ACC112 (cell line): ENCODE measurements around the gene NKD1.
A peak's percentile ranks its signal among the peaks of the same experiment; 100 is the strongest.

Experiments
- H2AFZ ChIP-seq: fragments of 200-600 bp; sonication (generic); one replicate; pipeline ENCODE4 v1.6.0; 2017; ENCODE audit warnings: antibody characterized with exemption, low read length; ENCODE audit not compliant: unreplicated experiment
- H3K27ac ChIP-seq: fragments of 200-600 bp; sonication (generic); 2 replicates; pipeline ENCODE4 v1.5.1; 2014; ENCODE audit warnings: low read depth, mild to moderate bottlenecking, antibody characterized with exemption, low read length, moderate library complexity
- H3K27me3 ChIP-seq: fragments of 200-600 bp; sonication (generic); 2 replicates; pipeline ENCODE4 v1.6.1; 2014; ENCODE audit warnings: mild to moderate bottlenecking, antibody characterized with exemption, low read length, moderate library complexity, mixed read lengths; ENCODE audit not compliant: insufficient read depth
- H3K36me3 ChIP-seq: fragments of 200-600 bp; sonication (generic); 2 replicates; pipeline ENCODE4 v1.6.1; 2016; ENCODE audit warnings: mild to moderate bottlenecking, antibody characterized with exemption, low read length, moderate library complexity, mixed read lengths; ENCODE audit not compliant: insufficient read depth
- H3K4me1 ChIP-seq: fragments of 200-600 bp; sonication (generic); one replicate; pipeline ENCODE4 v1.6.1; 2016; ENCODE audit warnings: low read length, mixed read lengths; ENCODE audit not compliant: insufficient read depth, unreplicated experiment, control insufficient read depth
- H3K4me3 ChIP-seq: fragments of 200-600 bp; sonication (generic); 2 replicates; pipeline ENCODE4 v1.5.1; 2014; ENCODE audit warnings: mild to moderate bottlenecking, low read depth, low read length
- H3K79me2 ChIP-seq: fragments of 200-600 bp; sonication (generic); one replicate; pipeline ENCODE4 v1.6.0; 2016; ENCODE audit warnings: low read length; ENCODE audit not compliant: control insufficient read depth, unreplicated experiment, insufficient read depth

Gene NKD1

GRCh38 chr16:50580180-50580798, 32.1 kb downstream of the NKD1 start:
- Histone ChIP-seq H3K36me3 (no peaks in the 10 kb centered on the region), H3K27ac (no peak overlapping the region), H3K4me1 (peaks cover 6% of the 10 kb centered on the region), H3K79me2 (no peaks in the 10 kb centered on the region), H2AFZ (no peak overlapping the region), H3K27me3 (0 out of 2 replicates have a peak, but pooled peaks cover 9% of the 10 kb centered on the region), H3K4me3 (no peak overlapping the region)

DNA sequence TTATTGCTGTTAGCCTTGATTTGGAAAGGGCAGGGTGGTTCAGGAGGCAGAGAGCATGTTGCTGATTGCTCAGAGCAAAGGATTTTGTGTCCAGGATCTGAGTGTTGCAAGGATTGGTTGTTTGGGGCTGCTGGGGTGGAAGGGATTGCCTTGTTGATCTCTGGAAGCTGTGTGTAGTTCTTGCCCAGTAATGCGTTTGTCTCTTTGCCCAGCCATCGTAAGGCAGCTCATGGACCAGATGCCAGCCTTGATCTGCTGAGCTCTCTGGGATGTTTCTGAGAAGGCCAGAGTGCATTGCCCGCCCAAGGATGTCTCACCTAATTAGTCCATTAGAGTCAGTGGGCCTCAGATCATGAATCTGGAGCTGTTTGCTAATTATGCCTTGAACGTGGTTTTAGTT, 33.6 kb downstream of the NKD1 start:
- no peaks in the 10 kb centered on the region for H3K79me2 ChIP-seq
- no peak overlapping the region for H3K27ac ChIP-seq
- no peaks in the 10 kb centered on the region for H3K36me3 ChIP-seq
- H3K4me3 ChIP-seq = no peak overlapping the region
- H3K4me1 ChIP-seq = peaks cover 6% of the 10 kb centered on the region
- no peak overlapping the region for H2AFZ ChIP-seq
- peaks cover 21% of the 10 kb centered on the region; the same call in 1 of the 2 replicates for H3K27me3 ChIP-seq

- H3K4me1 ChIP-seq = peaks cover 6% of the 10 kb centered on the region
- H3K27me3 ChIP-seq = peaks cover 27% of the 10 kb centered on the region; the same call in 1 of the 2 replicates
These were observed 35.0 kb downstream of the NKD1 start for GRCh38 chr16:50583211-50583610.

GRCh38 chr16:50584033-50584722, 36.0 kb downstream of the NKD1 start:
- Histone ChIP-seq H3K27ac (no peak overlapping the region), H2AFZ (no peak overlapping the region), H3K4me1 (peaks cover 6% of the 10 kb centered on the region), H3K36me3 (no peaks in the 10 kb centered on the region), H3K27me3 (peaks cover 28% of the 10 kb centered on the region; the same call in 1 of the 2 replicates), H3K4me3 (no peak overlapping the region), H3K79me2 (no peaks in the 10 kb centered on the region)

More at GRCh38 chr16:50583211-50583610, 35.0 kb downstream of the NKD1 start:
- Histone ChIP-seq H3K79me2 (no peaks in the 10 kb centered on the region), H2AFZ (no peak overlapping the region), H3K36me3 (no peaks in the 10 kb centered on the region), H3K4me3 (no peak overlapping the region), H3K27ac (no peak overlapping the region)

- Histone ChIP-seq H2AFZ (no peak overlapping the region), H3K79me2 (no peaks in the 10 kb centered on the region), H3K36me3 (no peaks in the 10 kb centered on the region), H3K4me1 (peaks cover 3% of the 10 kb centered on the region), H3K4me3 (no peak overlapping the region), H3K27ac (no peak overlapping the region), H3K27me3 (peaks cover 28% of the 10 kb centered on the region; the same call in 1 of the 2 replicates)
These were observed 37.2 kb downstream of the NKD1 start for GRCh38 chr16:50585331-50585776.

- Histone ChIP-seq H3K36me3 (no peaks in the 10 kb centered on the region), H3K4me1 (no peaks in the 10 kb centered on the region), H3K4me3 (no peak overlapping the region), H3K27me3 (peaks cover 32% of the 10 kb centered on the region; the same call in 1 of the 2 replicates), H3K79me2 (no peaks in the 10 kb centered on the region), H3K27ac (no peak overlapping the region), H2AFZ (no peak overlapping the region)
These were observed 39.3 kb downstream of the NKD1 start for GRCh38 chr16:50587543-50587942.

- Histone ChIP-seq H3K4me1 (no peaks in the 10 kb centered on the region), H3K79me2 (no peaks in the 10 kb centered on the region), H3K36me3 (no peaks in the 10 kb centered on the region), H2AFZ (no peak overlapping the region), H3K27ac (no peak overlapping the region), H3K4me3 (no peak overlapping the region), H3K27me3 (peaks cover 32% of the 10 kb centered on the region; the same call in 1 of the 2 replicates)
These were observed 40.1 kb downstream of the NKD1 start for GRCh38 chr16:50588276-50588675.

DNA sequence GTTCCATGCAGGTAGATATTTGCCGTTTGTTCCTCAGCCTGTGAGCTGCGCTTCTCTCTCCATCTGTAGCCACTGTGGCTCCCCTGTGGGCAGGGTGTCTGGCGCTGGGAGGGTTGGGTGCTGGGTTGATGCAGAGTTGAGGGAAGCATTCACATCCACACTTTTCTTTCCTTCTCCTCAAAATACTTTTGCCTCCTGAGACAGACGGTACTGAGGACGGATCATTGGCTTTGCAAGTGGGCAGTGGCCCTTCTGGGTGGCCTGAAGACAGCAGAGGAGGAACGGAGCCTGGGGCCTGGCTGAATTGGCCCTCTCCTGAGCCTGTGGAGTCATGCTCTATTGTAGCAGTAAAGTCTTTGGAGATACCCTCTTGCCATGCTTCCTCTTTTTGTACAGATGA, 43.0 kb downstream of the NKD1 start:
- H2AFZ ChIP-seq = no peak overlapping the region
- H3K4me1 ChIP-seq = no peaks in the 10 kb centered on the region
- H3K36me3 ChIP-seq = no peaks in the 10 kb centered on the region

GRCh38 chr16:50591800-50592771, 43.9 kb downstream of the NKD1 start:
- H2AFZ ChIP-seq = peak overlapping the region; percentile 1
- peak overlapping the region; percentile 7; the same call in 1 of the 2 replicates for H3K4me3 ChIP-seq
- no peak overlapping the region for H3K27ac ChIP-seq

More for the DNA sequence above, 43.0 kb downstream of the NKD1 start:
- no peak overlapping the region for H3K4me3 ChIP-seq
- no peak overlapping the region for H3K27ac ChIP-seq
- peaks cover 17% of the 10 kb centered on the region; the same call in 1 of the 2 replicates for H3K27me3 ChIP-seq
- H3K79me2 ChIP-seq = no peaks in the 10 kb centered on the region

GRCh38 chr16:50592996-50593395, 44.8 kb downstream of the NKD1 start:
- Histone ChIP-seq H3K79me2 (no peaks in the 10 kb centered on the region), H2AFZ (no peak overlapping the region), H3K4me1 (no peaks in the 10 kb centered on the region), H3K4me3 (no peak overlapping the region), H3K27me3 (peaks cover 7% of the 10 kb centered on the region), H3K36me3 (no peaks in the 10 kb centered on the region), H3K27ac (no peak overlapping the region)

More at GRCh38 chr16:50591800-50592771, 43.9 kb downstream of the NKD1 start:
- no peaks in the 10 kb centered on the region for H3K4me1 ChIP-seq
- peaks cover 9% of the 10 kb centered on the region; the same call in 1 of the 2 replicates for H3K27me3 ChIP-seq
- H3K79me2 ChIP-seq = no peaks in the 10 kb centered on the region
- H3K36me3 ChIP-seq = no peaks in the 10 kb centered on the region
